Coronary artery (tissue), 2 donors: ENCODE data around the gene CBLN3.

Experiments
- DNase-seq: peaks from one replicate; pipeline ENCODE4 v3.0.0-alpha.2; 2017; ENCODE audit warnings: low spot score
- H3K27ac ChIP-seq, 2 donors: fragments of 200-600 bp; sonication (generic); one replicate each; pipeline ENCODE4 v1.5.1; 2016 to 2019
- H3K4me3 ChIP-seq: fragments of 200-600 bp; sonication (generic); 2 replicates; pipeline ENCODE4 v1.5.1; 2016; ENCODE audit warnings: mild to moderate bottlenecking, moderate library complexity
- TF ChIP-seq, protein P1 (sequence below): fragments of 200-600 bp; sonication (generic); IDR thresholded peaks from one replicate; pipeline ENCODE4 v1.5.1; 2019; ENCODE audit warnings: antibody characterized with exemption

The CBLN3 gene

DNA sequence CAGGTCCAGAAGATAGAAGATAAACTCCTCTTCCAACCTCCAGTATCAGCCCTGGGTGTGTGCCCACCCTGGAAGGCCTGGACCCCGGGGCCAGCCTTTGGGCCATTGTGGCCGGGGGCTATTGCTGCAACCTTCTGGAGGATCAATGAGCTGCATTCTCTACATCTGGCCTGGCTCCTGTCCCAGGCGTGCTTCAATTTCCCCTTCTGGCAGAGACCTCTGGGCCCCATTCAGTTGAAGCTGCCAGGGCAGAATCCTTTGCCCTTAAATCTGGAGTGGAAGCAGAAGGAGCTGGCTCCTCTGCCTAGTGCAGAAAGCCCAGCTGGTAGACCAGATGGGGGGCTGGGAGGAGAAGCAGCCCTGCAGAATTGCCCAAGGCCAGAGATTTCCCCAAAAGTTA lies 20.7 kb downstream of the CBLN3 start:
- Histone ChIP-seq H3K4me3 (no peak overlapping the region), H3K27ac (no peak overlapping the region)
- DNase-seq, result peak; percentile 56
- TF ChIP-seq, protein P1, sequence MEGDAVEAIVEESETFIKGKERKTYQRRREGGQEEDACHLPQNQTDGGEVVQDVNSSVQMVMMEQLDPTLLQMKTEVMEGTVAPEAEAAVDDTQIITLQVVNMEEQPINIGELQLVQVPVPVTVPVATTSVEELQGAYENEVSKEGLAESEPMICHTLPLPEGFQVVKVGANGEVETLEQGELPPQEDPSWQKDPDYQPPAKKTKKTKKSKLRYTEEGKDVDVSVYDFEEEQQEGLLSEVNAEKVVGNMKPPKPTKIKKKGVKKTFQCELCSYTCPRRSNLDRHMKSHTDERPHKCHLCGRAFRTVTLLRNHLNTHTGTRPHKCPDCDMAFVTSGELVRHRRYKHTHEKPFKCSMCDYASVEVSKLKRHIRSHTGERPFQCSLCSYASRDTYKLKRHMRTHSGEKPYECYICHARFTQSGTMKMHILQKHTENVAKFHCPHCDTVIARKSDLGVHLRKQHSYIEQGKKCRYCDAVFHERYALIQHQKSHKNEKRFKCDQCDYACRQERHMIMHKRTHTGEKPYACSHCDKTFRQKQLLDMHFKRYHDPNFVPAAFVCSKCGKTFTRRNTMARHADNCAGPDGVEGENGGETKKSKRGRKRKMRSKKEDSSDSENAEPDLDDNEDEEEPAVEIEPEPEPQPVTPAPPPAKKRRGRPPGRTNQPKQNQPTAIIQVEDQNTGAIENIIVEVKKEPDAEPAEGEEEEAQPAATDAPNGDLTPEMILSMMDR, result no peak

DNA sequence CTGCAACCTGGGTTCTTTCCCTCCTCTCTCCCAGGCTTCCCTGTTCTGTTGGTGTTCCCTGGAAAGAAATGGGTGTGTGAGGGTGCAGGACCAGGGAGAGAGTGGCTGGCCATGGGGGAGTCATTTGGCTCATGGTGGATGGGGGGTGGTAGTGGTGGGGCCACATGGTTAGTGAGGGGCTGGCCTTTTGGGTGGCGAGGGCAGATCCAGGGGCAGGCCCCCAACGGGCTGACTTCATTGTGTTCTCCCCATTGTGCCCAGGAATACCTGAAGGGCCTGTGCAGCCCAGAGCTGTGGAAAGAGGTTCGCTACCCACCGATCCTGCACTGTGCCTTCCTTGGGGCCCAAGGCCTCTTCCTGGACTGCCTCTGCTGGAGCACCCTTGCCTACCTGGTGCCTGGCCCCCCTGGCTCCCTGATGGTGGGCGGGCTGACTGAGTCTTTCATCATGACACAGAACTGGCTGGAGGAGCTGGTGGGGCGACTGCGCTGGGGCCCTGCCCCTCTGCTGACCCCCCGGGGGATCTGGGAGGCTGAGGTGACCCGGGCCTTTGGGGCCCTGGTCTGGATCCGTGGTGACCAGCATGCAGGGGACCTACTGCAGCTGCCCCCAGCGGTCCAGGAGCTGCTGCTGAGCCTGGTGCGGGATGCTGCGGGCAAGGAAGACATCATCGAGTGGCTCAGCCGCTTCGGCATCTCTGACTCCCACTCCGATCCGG lies 21.7 kb downstream of the CBLN3 start:
- DNase-seq, result no peak
- TF ChIP-seq, protein P1, result no peak
- Histone ChIP-seq H3K4me3 (no peak overlapping the region), H3K27ac (no peak overlapping the region)

DNA sequence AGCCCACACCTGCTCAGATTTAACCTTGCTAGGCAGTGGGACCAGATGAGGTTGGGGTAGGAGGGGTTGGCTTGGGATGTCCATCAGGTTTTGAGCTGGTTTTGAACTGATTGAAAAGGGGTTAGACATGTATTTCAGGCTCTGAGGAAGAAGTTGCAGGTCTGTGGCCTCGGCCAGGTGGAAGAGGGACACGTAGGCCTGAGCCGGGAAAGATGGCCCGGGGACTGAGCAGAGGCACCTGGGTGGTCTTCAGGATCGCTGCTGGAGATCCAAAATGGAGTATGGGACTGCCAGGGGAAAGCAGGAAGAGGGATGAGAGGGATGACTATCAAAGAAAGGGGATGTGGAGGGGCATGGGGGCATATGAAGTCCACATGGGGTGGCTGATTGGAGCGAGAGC lies 23.1 kb downstream of the CBLN3 start:
- Histone ChIP-seq H3K27ac (no peak overlapping the region), H3K4me3 (no peak overlapping the region)
- TF ChIP-seq, protein P1, result no peak
- no peak for DNase-seq

DNA sequence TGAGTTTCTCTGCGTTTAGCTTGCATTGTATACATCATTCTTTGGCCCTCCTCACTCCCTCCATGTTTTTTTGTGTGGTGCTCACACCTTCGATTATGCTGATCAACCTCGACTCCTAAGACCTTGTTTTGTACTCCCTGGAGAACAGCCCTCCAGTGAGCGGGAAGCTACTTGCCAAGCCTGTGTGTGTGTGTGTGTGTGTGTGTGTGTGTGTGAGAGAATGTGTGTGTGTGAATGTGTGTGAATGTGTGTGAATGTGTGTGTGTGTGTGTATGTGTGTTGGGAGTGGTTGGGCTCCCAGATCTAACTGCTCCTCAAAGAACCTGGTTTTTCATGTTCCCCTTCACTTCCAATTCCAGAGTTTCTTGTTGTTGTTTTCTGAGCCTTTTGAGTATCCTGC lies 24.7 kb downstream of the CBLN3 start:
- H3K4me3 ChIP-seq, result no peak overlapping the region
- TF ChIP-seq, protein P1, result no peak
- no peak overlapping the region for H3K27ac ChIP-seq
- DNase-seq, result no peak

DNA sequence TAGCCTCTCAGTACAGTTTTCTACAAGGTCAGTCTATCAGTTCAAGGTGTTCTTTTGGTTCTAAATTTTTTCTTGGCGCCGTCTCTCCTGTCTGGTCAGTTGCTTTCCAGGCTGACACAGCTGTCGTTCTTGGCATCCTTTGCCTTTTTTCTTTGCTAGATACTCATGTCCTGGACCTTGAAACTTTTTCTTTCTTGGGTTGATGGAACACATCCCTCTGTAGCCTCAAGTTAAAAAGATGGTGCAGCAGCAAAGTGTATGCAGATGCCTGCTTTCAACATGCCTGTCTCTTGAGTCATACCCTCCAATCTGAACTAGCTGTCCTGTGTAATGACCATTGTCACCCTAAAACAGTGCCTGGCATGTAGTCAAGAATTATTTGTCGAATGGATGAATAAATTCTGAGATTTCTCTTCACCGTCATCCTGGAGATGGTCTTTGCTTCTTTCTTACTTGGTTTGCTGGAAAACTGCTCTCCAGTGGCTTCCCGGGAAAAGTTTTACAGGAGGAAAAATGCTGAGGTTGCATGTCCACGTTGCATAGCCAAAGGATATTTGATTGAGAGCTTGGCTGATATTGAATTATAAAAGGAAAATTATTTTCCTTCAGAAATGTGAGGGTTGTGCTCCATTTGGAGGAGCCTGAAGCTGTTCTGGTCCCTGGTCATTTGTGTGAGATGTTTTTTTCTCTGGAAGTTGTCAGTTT lies 26.0 kb downstream of the CBLN3 start:
- no peak for DNase-seq
- TF ChIP-seq, protein P1, result no peak
- Histone ChIP-seq H3K27ac (no peak overlapping the region), H3K4me3 (no peak overlapping the region)

DNA sequence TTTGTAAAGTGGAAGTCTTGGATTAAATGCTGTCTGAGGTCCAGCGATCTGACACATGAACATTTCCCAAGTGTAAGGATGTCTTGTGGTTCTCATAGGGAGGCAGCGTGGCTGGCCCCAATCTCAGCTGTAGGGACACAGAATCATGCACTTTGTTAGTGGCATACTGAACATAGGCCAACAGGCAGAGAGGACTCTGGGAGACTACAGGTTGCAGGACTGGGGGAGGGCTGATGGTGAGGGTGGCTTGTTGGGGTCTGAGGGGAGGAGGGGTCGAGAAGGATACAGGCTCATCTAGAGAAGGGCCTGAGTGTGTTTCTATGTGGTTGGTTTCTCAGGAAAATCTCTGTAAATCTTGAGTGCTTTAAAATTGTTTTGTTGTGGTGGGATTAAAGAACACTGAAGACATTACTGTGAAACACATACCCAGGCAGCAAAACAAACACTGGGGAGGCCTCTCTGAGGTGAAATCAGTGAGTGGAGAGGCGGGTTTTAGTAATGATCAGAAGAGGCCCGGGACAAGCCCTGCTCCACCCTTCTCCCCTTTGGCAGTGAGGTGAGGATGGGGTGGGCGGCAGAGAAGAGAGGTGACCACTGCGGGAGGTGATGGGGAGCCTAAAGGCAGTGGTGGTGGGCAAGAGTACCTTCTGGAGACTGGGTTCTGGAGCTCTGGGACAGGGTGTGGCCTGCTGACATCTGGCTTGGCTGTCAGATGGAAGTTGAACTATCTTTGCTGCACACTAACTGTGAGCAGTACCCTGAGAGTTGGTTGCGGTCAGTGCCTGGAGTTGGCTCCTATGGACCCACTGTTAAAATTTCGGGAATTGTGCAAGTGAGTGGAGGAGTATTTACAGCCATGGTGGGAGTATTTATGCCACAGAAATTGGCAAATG lies 27.4 kb downstream of the CBLN3 start:
- no peak overlapping the region for H3K4me3 ChIP-seq
- H3K27ac ChIP-seq, result peak overlapping the region in 1 of 2 donors; percentile 51
- TF ChIP-seq, protein P1, result no peak
- no peak for DNase-seq
